GM20000 (cell line): ENCODE results near the gene GRAMD4.

ENCODE experiments used
- DNase-seq: peaks from one replicate; pipeline ENCODE4 v3.0.0; 2012; ENCODE audit warnings: low spot score
- CTCF ChIP-seq: IDR thresholded peaks from 2 replicates; pipeline ENCODE4 v1.5.1; 2012; ENCODE audit warnings: mild to moderate bottlenecking, control low read depth; ENCODE audit errors: extremely low read depth, missing control alignments

The GRAMD4 gene

GRCh38 chr22:46652081-46652846 is 32.1 kb downstream of the GRAMD4 start:
- DNase-seq, result no peak
- no peak for TF ChIP-seq CTCF

- DNase-seq, result no peak
Observed at GRCh38 chr22:46652847-46653331, 32.7 kb downstream of the GRAMD4 start.

GRCh38 chr22:46653596-46653995 is 33.4 kb downstream of the GRAMD4 start:
- DNase-seq, result peak; percentile 72
- TF ChIP-seq CTCF, result no peak

More at GRCh38 chr22:46652847-46653331, 32.7 kb downstream of the GRAMD4 start:
- TF ChIP-seq CTCF, result no peak

- DNase-seq, result no peak
- TF ChIP-seq CTCF, result no peak
Observed at GRCh38 chr22:46654426-46654825, 34.2 kb downstream of the GRAMD4 start.

GRCh38 chr22:46654927-46655595 is 34.9 kb downstream of the GRAMD4 start:
- no peak for DNase-seq
- TF ChIP-seq CTCF, result no peak

GRCh38 chr22:46655861-46656608 is 35.8 kb downstream of the GRAMD4 start:
- no peak for DNase-seq
- no peak for TF ChIP-seq CTCF
